ENCODE data around the gene JHY.

Gene JHY

DNA sequence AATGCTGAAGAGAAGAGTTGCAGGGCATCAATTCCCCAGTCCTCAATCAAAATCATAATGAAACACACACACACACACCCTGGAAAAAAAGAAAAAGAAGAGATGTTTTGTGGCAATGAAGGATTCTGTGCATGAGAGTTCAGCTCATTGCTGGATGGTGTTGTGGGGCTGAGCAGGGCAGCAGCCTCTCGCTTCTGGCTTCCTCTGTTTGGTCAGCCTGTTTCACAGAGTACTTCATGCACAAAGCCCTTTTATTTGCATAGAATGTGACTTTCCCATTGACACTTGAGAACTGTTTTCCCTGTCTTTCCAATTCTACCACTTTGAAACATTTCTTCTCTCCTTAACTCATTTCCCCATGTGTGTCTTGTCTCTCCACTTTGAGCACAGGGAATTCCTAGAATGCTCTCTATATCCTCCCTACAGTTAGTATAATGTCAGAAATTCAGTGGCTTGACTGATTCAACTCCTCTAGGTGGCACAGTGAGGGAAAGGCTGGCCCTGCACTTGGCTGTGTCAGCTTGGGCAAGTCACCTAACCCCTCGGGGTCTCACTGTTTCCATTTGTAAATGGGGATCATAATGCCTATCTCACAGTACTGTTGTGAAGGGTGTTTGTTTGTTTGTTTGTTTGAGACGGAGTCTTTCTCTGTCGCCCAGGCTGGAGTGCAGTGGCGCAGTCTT is 124.4 kb downstream of the JHY start:
- DNase-seq (ENCODE audit: extremely low read depth, low read depth), result no peak
- TF ChIP-seq, protein P1, sequence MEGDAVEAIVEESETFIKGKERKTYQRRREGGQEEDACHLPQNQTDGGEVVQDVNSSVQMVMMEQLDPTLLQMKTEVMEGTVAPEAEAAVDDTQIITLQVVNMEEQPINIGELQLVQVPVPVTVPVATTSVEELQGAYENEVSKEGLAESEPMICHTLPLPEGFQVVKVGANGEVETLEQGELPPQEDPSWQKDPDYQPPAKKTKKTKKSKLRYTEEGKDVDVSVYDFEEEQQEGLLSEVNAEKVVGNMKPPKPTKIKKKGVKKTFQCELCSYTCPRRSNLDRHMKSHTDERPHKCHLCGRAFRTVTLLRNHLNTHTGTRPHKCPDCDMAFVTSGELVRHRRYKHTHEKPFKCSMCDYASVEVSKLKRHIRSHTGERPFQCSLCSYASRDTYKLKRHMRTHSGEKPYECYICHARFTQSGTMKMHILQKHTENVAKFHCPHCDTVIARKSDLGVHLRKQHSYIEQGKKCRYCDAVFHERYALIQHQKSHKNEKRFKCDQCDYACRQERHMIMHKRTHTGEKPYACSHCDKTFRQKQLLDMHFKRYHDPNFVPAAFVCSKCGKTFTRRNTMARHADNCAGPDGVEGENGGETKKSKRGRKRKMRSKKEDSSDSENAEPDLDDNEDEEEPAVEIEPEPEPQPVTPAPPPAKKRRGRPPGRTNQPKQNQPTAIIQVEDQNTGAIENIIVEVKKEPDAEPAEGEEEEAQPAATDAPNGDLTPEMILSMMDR (IDR thresholded peaks at IDR 0.05; ENCODE audit: low read depth, low read length, missing control alignments), result no peak
- H3K4me3 ChIP-seq (replicated peaks; ENCODE audit: low read depth, low read length), result no peak overlapping the region

Measured in HFF-Myc (cell line).